Measurements from ENCODE around the gene TBC1D10B.

- TF ChIP-seq POLR2AphosphoS5 (IDR thresholded peaks at IDR 0.05; ENCODE audit: low read depth, low read length) (no peak), POLR2A (IDR thresholded peaks at IDR 0.05; ENCODE audit: low read depth, low read length) (no peak), TAF1 (IDR thresholded peaks at IDR 0.05; ENCODE audit: borderline replicate concordance, low read depth, low read length) (no peak)
These were observed 9.1 kb downstream of the TBC1D10B start for GRCh38 chr16:30361180-30361579.

Measured in GM12892 (cell line).